Prostate gland (tissue), 2 donors: Measurements from ENCODE around the gene PTDSS2. TPM values are rescaled to one million over a fixed set of nuclear protein-coding genes. Genes with fewer than 3 reads are reported as not detected.

ENCODE experiments used
- DNase-seq: peaks from one replicate; pipeline ENCODE4 v3.0.0-alpha.2; 2019; ENCODE audit warnings: low spot score
- H3K27ac ChIP-seq, 2 donors: fragments of 200-600 bp; sonication (generic); 2 replicates each; pipeline ENCODE4 v1.5.1; 2017 to 2019
- H3K27me3 ChIP-seq: fragments of 200-600 bp; sonication (generic); replicated peaks from 2 replicates; pipeline ENCODE4 v1.5.1; 2019; ENCODE audit not compliant: insufficient read depth
- H3K36me3 ChIP-seq, 2 donors: fragments of 200-600 bp; sonication (generic); 1 replicate in 1 of 2; 2 replicates in 1 of 2; pipeline versions ENCODE4 v1.5.1 to v1.8.1; 2017 to 2019
- H3K4me1 ChIP-seq: fragments of 200-600 bp; sonication (generic); replicated peaks from 2 replicates; pipeline ENCODE4 v1.5.1; 2019
- H3K4me3 ChIP-seq, 2 donors: fragments of 200-600 bp; sonication (generic); 2 replicates each; pipeline ENCODE4 v1.5.1; 2017 to 2019
- H3K9me3 ChIP-seq: fragments of 200-600 bp; sonication (generic); 2 replicates; pipeline ENCODE4 v1.5.1; 2017
- POLR2A ChIP-seq: fragments of 450-650 bp; IDR thresholded peaks from one replicate; pipeline ENCODE4 v1.6.1; 2016; ENCODE audit warnings: antibody characterized with exemption, mild to moderate bottlenecking
- POLR2AphosphoS5 ChIP-seq: sonication (generic); formaldehyde crosslinking; IDR thresholded peaks from one replicate; pipeline ENCODE4 v1.6.1; 2017; ENCODE audit warnings: antibody characterized with exemption
- WGBS: methylation state at CpG from one replicate; pipeline ENCODE4 v1.1.5; 2018; 5-methylcytosine and 5-hydroxymethylcytosine counted together
- intact Hi-C: fragments of 100-400 bp; cut with DNase I; formaldehyde crosslinking; loops from one replicate; pipeline ENCODE4 v1.14.2; 2022
- total RNA-seq, 2 donors: library from RNA; depleted of rRNA; stranded (reverse); fragments of >200 nt; gene quantifications; one replicate each; pipeline ENCODE4 v1.1.0, GENCODE V29; 2016
- TF ChIP-seq, protein P1 (sequence below), 4 experiments: fragments of 200-600 bp in 2 of 4; fragments of 450-650 bp in 2 of 4; sonication (generic) in 2 of 4; IDR thresholded peaks; 1 replicate in 3 of 4; 2 replicates in 1 of 4; pipeline ENCODE4 v1.5.1; 2016 to 2019; ENCODE audit warnings: antibody characterized with exemption in 4 of 4, mild to moderate bottlenecking in 2 of 4, moderate library complexity in 2 of 4

The PTDSS2 gene
- total RNA-seq, 2 donors from 2014 or later, result 46.3 to 50.3 TPM

GRCh38 chr11:501683-502287, 51.7 kb downstream of the PTDSS2 start:
- H3K4me1 ChIP-seq, result peaks cover 8% of the 10 kb centered on the region
- intact Hi-C loops, result loop anchor here (10.0 kb wide), 1 partner anchor 267 kb away; the partner anchor contains the start of genes PSMD13 and SIRT3
- H3K27me3 ChIP-seq, result no peaks in the 10 kb centered on the region
- H3K27ac ChIP-seq, result no peak overlapping the region
- no peaks in the 10 kb centered on the region for H3K9me3 ChIP-seq
- H3K36me3 ChIP-seq, result peaks cover 17 to 38% of the 10 kb centered on the region in 2 donors
- DNase-seq, result no peak
- 81% methylated on average over 19 of the region's 19 CpGs for WGBS
- H3K4me3 ChIP-seq, result no peak overlapping the region
- no peak for TF ChIP-seq POLR2A
- no peak for TF ChIP-seq POLR2AphosphoS5
- TF ChIP-seq, protein P1, sequence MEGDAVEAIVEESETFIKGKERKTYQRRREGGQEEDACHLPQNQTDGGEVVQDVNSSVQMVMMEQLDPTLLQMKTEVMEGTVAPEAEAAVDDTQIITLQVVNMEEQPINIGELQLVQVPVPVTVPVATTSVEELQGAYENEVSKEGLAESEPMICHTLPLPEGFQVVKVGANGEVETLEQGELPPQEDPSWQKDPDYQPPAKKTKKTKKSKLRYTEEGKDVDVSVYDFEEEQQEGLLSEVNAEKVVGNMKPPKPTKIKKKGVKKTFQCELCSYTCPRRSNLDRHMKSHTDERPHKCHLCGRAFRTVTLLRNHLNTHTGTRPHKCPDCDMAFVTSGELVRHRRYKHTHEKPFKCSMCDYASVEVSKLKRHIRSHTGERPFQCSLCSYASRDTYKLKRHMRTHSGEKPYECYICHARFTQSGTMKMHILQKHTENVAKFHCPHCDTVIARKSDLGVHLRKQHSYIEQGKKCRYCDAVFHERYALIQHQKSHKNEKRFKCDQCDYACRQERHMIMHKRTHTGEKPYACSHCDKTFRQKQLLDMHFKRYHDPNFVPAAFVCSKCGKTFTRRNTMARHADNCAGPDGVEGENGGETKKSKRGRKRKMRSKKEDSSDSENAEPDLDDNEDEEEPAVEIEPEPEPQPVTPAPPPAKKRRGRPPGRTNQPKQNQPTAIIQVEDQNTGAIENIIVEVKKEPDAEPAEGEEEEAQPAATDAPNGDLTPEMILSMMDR (IDR thresholded peaks at IDR 0.05), result no peak

DNA sequence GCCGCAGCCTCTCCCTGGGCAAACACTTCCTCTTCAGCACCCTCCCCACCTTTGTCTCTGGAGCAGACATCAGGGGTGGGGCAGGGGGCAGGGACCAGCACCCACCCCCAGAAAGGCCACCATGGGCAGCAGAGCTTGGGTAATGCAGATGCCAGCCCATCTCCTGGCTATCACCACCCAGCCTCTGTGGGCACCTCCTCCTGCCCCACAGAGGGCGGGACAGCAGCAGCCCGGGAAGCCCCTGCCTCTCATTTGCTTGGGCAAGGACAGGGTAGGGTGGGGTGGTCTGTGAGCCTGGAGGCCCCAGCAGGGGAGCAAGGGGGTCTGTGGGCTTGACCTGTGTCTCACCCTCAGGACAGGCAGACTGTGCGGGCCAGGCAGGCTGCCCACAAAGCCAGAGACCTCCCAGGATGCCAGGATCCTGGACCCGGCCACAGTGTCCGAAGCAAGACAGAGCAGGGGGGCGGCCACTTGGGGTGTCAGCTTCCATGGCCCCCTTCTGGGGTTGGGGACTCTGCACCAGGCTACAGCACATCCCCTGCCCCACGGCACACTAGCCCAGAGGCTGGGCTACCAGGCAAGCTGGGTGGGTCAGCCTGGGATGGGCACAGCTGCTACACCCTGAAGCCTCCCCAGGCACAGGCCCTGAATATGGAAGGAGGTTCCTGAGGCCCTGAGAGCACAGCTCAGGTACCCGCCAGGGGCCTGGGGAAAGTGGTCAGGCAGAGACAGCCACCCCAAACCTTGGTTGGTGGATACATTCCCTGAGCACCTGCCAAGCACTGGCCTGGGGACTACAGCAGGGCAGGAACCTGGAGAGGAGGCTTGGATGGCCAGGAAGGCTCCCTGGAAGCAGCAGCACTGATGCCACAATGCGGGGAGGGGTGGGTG, 52.5 kb downstream of the PTDSS2 start:
- Histone ChIP-seq H3K9me3 (no peaks in the 10 kb centered on the region), H3K36me3 (peaks cover 17 to 36% of the 10 kb centered on the region in 2 donors), H3K27ac (no peak overlapping the region), H3K4me1 (peaks cover 8% of the 10 kb centered on the region), H3K4me3 (no peak overlapping the region), H3K27me3 (no peaks in the 10 kb centered on the region)
- intact Hi-C loops, result loop anchor here (10.0 kb wide), 1 partner anchor 268 kb away; the partner anchor contains the start of genes PSMD13 and SIRT3
- no peak for DNase-seq
- 84% methylated on average over 10 of the region's 10 CpGs for WGBS
- TF ChIP-seq, protein P1 (IDR thresholded peaks at IDR 0.05), result no peak
- TF ChIP-seq POLR2A (no peak), POLR2AphosphoS5 (no peak)

DNA sequence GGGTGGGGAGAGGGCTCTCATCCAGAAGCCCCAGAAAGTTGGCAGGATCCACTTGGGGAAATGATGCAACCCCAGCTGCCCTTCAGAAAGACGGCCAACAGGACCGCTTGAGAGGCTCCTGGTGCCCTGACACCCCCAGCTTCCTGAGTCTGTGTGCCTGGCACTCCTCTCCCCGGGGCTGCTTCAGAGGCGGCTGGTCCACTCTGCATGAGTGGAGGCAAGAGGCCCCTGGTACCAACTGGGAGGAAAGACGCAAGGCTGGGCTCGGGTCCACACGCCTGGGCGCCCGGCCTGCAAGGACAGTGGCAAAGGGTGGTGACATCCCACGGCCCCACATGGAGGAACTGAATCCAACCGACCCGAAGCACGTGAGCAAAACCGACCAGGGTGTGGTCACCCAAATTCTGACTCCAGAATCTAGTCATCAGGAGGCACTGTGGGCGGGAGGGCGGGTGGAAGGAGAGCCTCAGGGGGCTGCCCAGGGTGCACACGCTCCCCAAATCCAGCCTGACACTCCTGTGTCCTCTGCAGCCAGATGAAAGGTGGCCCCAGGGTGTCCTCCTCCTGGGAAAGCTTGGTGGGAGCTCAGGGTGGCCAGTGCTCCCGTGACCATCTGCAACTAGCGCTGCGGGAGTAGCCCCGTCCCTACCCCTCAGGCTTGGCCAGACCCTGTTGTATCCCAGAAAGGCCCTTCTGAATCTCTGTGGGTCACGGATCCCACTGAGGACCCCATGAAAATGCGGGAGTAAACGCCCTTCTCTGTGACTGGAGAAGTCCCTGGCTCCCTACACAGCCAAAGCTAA, 53.3 kb downstream of the PTDSS2 start:
- no peak for DNase-seq
- H3K27ac ChIP-seq, result peak overlapping the region; percentile 61 to 77

More for the DNA sequence above, 53.3 kb downstream of the PTDSS2 start:
- no peaks in the 10 kb centered on the region for H3K27me3 ChIP-seq
- TF ChIP-seq, protein P1 (IDR thresholded peaks at IDR 0.05), result no peak
- TF ChIP-seq POLR2A, result no peak
- no peak for TF ChIP-seq POLR2AphosphoS5
- H3K9me3 ChIP-seq, result no peaks in the 10 kb centered on the region
- 77% methylated on average over 22 of the region's 24 CpGs for WGBS
- H3K4me3 ChIP-seq, result peak overlapping the region in 1 of 2 donors; percentile 25
- intact Hi-C loops, result loop anchor here (10.0 kb wide), 1 partner anchor 269 kb away; the partner anchor contains the start of genes PSMD13 and SIRT3
- H3K36me3 ChIP-seq, result peaks cover 13 to 28% of the 10 kb centered on the region in 2 donors
- H3K4me1 ChIP-seq, result peaks cover 14% of the 10 kb centered on the region
